Osteoblast (primary cell): ENCODE measurements around the gene ABCA13. TPM values are rescaled to one million over a fixed set of nuclear protein-coding genes. Genes with fewer than 3 reads are reported as not detected.

Experiments
- DNase-seq: peaks from one replicate; pipeline ENCODE4 v3.0.0; 2011; ENCODE audit warnings: low spot score, mixed read lengths; ENCODE audit not compliant: insufficient read length; ENCODE audit errors: missing footprints
- H2AFZ ChIP-seq: 2 replicates; pipeline ENCODE4 v1.6.0; 2011; ENCODE audit warnings: mild to moderate bottlenecking, low read length
- H3K27ac ChIP-seq: 2 replicates; pipeline ENCODE4 v1.5.1; 2011; ENCODE audit warnings: mild to moderate bottlenecking, low read depth, low read length, moderate library complexity
- H3K27me3 ChIP-seq: 2 replicates; pipeline ENCODE4 v1.6.0; 2012; ENCODE audit warnings: mild to moderate bottlenecking, control low read depth, inconsistent platforms, low read length, moderate library complexity; ENCODE audit not compliant: insufficient read depth
- H3K36me3 ChIP-seq: 2 replicates; pipeline ENCODE4 v1.5.1; 2011; ENCODE audit warnings: mild to moderate bottlenecking, low read length, control low read depth, moderate library complexity; ENCODE audit not compliant: insufficient read depth
- H3K4me1 ChIP-seq: 2 replicates; pipeline ENCODE4 v1.5.1; 2011; ENCODE audit warnings: mild to moderate bottlenecking, low read length, control low read depth, moderate library complexity; ENCODE audit not compliant: insufficient read depth
- H3K4me2 ChIP-seq: 2 replicates; pipeline ENCODE4 v1.6.0; 2011; ENCODE audit warnings: mild to moderate bottlenecking, low read length; ENCODE audit not compliant: insufficient read depth
- H3K4me3 ChIP-seq: fragments of 200-600 bp; sonication (generic); 3 replicates; pipeline ENCODE4 v1.5.1; 2012; ENCODE audit warnings: mild to moderate bottlenecking, low read length, inconsistent platforms; ENCODE audit not compliant: insufficient read depth
- H3K79me2 ChIP-seq: 2 replicates; pipeline ENCODE4 v1.6.0; 2012; ENCODE audit warnings: mild to moderate bottlenecking, low read length, control low read depth, inconsistent platforms; ENCODE audit not compliant: insufficient read depth
- H3K9me3 ChIP-seq: 2 replicates; pipeline ENCODE4 v1.5.1; 2011; ENCODE audit warnings: low read depth, low read length, control low read depth
- H4K20me1 ChIP-seq: 2 replicates; pipeline ENCODE4 v1.6.0; 2012; ENCODE audit warnings: mild to moderate bottlenecking, low read length, control low read depth; ENCODE audit not compliant: insufficient read depth
- CTCF ChIP-seq: IDR thresholded peaks from 2 replicates; pipeline ENCODE4 v1.5.1; 2011; ENCODE audit warnings: mild to moderate bottlenecking, low read depth, low read length, moderate library complexity; ENCODE audit errors: extremely low read depth
- total RNA-seq: library from RNA; depleted of rRNA; stranded (reverse); fragments of >200 nt; gene quantifications from 2 replicates; pipeline ENCODE4 v1.2.3, GENCODE V29; 2012

ABCA13 gene
- total RNA-seq, 1 donor, result 3.6 TPM

- Histone ChIP-seq H3K79me2 (no peaks in the 10 kb centered on the region), H3K27ac (no peak overlapping the region), H3K9me3 (no peaks in the 10 kb centered on the region), H3K36me3 (no peaks in the 10 kb centered on the region), H3K4me1 (no peaks in the 10 kb centered on the region), H2AFZ (no peak overlapping the region), H3K27me3 (no peaks in the 10 kb centered on the region), H4K20me1 (no peaks in the 10 kb centered on the region), H3K4me3 (no peak overlapping the region), H3K4me2 (no peak overlapping the region)
- no peak for DNase-seq
- no peak for TF ChIP-seq CTCF
These were observed 404.3 kb downstream of the ABCA13 start for GRCh38 chr7:48575516-48575915.

DNA sequence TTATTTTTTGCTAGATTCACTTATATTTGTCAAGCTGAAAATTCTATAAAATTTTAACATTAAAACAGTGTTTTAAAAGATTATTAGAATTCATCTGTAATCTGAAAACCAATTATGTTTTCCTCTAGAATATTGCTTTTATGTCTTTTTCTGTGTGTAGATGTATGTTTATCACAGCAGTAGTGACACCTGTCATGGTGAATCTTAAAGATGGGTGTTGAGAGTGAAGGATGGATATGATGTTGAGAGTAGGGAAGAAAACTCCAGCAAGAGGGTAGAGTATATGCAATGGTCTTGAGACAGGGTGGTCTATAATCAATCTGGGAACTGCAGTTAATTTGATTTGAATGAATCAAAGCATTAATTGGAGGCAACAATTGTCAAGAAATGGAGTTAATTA is 416.2 kb downstream of the ABCA13 start:
- Histone ChIP-seq H2AFZ (no peak overlapping the region), H3K27me3 (no peaks in the 10 kb centered on the region)
- DNase-seq, result no peak

DNA sequence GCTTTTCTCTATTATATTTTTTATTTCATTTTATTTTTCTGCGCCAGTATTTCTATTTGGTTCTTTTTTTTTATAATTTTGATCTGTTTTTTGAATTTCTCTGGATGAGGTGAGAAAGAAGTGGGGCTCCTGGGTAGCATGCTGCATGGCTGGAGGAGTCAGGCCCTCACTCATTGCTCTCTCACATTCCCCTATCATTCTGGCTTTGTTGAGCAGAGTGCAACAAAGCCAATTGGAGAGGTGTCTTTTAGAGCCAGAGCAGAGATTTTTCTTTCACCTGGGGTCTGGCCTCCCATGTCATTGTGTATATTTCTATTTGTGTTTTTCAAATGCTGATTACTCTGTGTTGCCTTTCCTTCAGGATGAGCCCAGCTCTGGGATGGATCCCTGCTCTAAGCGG is 423.1 kb downstream of the ABCA13 start:
- no peak overlapping the region for H3K4me3 ChIP-seq
- H4K20me1 ChIP-seq, result no peaks in the 10 kb centered on the region
- no peaks in the 10 kb centered on the region for H3K36me3 ChIP-seq
- H3K4me1 ChIP-seq, result no peaks in the 10 kb centered on the region
- H3K9me3 ChIP-seq, result peaks cover 3% of the 10 kb centered on the region
- no peaks in the 10 kb centered on the region for H3K27me3 ChIP-seq
- DNase-seq, result no peak
- TF ChIP-seq CTCF, result no peak
- H3K4me2 ChIP-seq, result no peak overlapping the region
- H3K79me2 ChIP-seq, result no peaks in the 10 kb centered on the region
- H2AFZ ChIP-seq, result no peak overlapping the region
- H3K27ac ChIP-seq, result no peak overlapping the region

More for the DNA sequence above, 416.2 kb downstream of the ABCA13 start:
- no peaks in the 10 kb centered on the region for H3K4me1 ChIP-seq
- no peak for TF ChIP-seq CTCF
- H3K79me2 ChIP-seq, result no peaks in the 10 kb centered on the region
- no peak overlapping the region for H3K4me2 ChIP-seq
- H3K9me3 ChIP-seq, result no peaks in the 10 kb centered on the region
- H3K36me3 ChIP-seq, result no peaks in the 10 kb centered on the region
- H3K4me3 ChIP-seq, result no peak overlapping the region
- no peak overlapping the region for H3K27ac ChIP-seq
- no peaks in the 10 kb centered on the region for H4K20me1 ChIP-seq

- no peaks in the 10 kb centered on the region for H4K20me1 ChIP-seq
- TF ChIP-seq CTCF, result no peak
- no peaks in the 10 kb centered on the region for H3K36me3 ChIP-seq
- no peak overlapping the region for H3K4me2 ChIP-seq
- H3K9me3 ChIP-seq, result peaks cover 3% of the 10 kb centered on the region
- no peak for DNase-seq
- H3K27me3 ChIP-seq, result no peaks in the 10 kb centered on the region
- no peak overlapping the region for H2AFZ ChIP-seq
- no peaks in the 10 kb centered on the region for H3K79me2 ChIP-seq
- no peaks in the 10 kb centered on the region for H3K4me1 ChIP-seq
- H3K27ac ChIP-seq, result no peak overlapping the region
- no peak overlapping the region for H3K4me3 ChIP-seq
These were observed 424.5 kb downstream of the ABCA13 start for GRCh38 chr7:48595756-48596155.
